SK-N-SH (cell line): ENCODE data around the gene COA6.

Experiments
- CTCF ChIP-seq: fragments of 200-600 bp; sonication (generic); IDR thresholded peaks from 2 replicates; pipeline ENCODE4 v1.6.1; 2017; ENCODE audit warnings: antibody characterized with exemption, mild to moderate bottlenecking, moderate library complexity
- ELF1 ChIP-seq: IDR thresholded peaks from 2 replicates; pipeline ENCODE4 v1.4.0; 2012
- EZH2phosphoT487 ChIP-seq: fragments of 200-600 bp; sonication (generic); IDR thresholded peaks from 2 replicates; pipeline ENCODE4 v1.6.1; 2017; ENCODE audit warnings: low read depth, mixed run types, mild to moderate bottlenecking, antibody characterized with exemption, moderate library complexity, borderline replicate concordance
- GABPA ChIP-seq: IDR thresholded peaks from 2 replicates; pipeline ENCODE4 v1.4.0; 2012; ENCODE audit warnings: low read depth, mild to moderate bottlenecking
- POLR2AphosphoS5 ChIP-seq: IDR thresholded peaks from 2 replicates; pipeline ENCODE4 v1.6.1; 2012; ENCODE audit warnings: low read depth, low read length
- RAD21 ChIP-seq: IDR thresholded peaks from 2 replicates; pipeline ENCODE4 v1.6.1; 2012; ENCODE audit warnings: mild to moderate bottlenecking, low read length
- RXRA ChIP-seq: IDR thresholded peaks from 2 replicates; pipeline ENCODE4 v1.4.0; 2012; ENCODE audit warnings: low read depth, mild to moderate bottlenecking, borderline replicate concordance
- YY1 ChIP-seq: IDR thresholded peaks from 2 replicates; pipeline ENCODE4 v1.4.0; 2012; ENCODE audit warnings: low read depth, mild to moderate bottlenecking
- TF ChIP-seq, protein P1 (sequence below): IDR thresholded peaks from 2 replicates; pipeline ENCODE4 v1.4.0; 2012; ENCODE audit warnings: low read depth

GRCh38 chr1:234357831-234358230 is 15.4 kb upstream of the COA6 start:
- TF ChIP-seq, protein P1, sequence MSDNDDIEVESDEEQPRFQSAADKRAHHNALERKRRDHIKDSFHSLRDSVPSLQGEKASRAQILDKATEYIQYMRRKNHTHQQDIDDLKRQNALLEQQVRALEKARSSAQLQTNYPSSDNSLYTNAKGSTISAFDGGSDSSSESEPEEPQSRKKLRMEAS = no peak
- TF ChIP-seq CTCF (no peak), ELF1 (no peak), YY1 (no peak), GABPA (no peak), RXRA (no peak), EZH2phosphoT487 (no peak), RAD21 (no peak), POLR2AphosphoS5 (no peak)
